ENCODE data around the gene AUTS2.

The AUTS2 gene

DNA sequence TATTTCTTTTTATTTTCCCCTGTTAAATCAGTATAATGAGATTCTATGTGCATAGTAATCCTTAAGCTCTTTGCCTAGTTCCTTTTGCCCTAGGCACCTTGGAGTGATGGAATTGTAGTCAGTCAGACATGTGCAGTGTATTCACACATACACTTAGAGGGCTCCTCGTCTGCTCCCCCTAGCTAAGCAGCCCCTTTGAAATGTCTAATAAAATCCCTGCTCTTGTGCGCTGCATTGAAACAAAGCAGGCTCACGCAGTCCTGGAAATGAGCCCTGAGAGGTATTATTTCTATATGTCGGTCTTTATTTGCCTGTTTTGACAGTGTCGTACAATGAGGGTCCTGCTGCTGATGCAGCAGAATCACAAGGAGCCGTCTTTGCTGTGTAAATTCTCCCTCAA lies 258.7 kb downstream of the AUTS2 start:
- no peak for DNase-seq (ENCODE audit: low read depth)

DNA sequence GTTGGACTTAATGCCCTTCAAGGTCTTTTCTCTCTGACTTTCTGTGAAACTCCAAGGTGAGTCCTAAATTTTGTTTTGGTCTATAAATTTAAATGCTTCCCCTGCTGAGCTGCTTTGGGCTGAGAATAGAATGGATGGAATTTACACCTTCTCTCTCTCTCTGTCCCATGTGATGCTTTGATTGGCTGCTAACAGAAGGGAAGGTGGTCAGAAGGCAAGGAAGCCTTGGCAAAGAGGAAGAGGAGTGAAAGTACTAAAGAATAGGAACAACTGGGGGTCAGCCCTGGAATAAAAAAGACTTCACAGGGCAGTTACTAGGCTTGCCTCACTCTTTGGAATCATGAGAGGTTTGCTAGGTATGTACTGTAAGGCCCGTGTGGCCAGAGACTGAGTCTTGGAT lies 260.2 kb downstream of the AUTS2 start:
- no peak for DNase-seq (ENCODE audit: low read depth)

DNA sequence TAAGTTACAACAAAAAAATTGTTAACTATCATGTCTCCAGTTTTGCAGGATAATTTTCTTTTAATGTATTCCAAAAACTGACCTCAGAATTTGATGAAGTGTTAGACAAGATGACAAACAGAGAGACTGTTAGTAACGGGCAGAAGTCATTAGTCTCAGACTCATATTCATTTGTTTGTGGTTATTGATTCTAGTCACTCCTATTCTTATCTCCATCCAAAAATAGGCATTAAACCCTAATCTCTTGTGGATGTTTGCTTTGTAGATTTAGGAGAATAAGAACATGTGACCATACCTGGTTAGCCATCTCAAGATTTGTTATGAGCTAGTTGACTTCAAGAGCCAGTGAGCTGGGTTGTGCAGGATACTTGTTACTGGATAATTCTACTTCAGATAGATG lies 261.1 kb downstream of the AUTS2 start:
- no peak for DNase-seq (ENCODE audit: low read depth)

DNA sequence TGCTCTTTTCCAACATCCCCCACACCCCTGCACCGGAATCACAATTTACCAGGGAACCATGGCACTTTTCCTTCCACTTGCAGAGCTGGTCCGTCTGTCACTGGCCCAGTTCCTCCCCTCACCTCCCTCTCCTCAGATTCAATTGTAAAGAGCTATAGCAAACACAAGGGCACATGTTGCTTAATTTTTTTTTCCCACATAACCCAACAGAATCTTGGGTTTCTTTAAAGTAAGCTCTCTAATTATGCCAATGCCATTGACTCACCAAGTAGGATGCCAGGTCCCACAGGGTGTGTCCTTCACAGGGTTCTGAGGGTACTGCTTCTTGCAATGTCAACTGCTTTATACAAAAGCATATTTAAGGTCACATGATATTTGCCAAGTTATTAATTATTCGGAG lies 262.2 kb downstream of the AUTS2 start:
- DNase-seq (ENCODE audit: low read depth), result no peak

DNA sequence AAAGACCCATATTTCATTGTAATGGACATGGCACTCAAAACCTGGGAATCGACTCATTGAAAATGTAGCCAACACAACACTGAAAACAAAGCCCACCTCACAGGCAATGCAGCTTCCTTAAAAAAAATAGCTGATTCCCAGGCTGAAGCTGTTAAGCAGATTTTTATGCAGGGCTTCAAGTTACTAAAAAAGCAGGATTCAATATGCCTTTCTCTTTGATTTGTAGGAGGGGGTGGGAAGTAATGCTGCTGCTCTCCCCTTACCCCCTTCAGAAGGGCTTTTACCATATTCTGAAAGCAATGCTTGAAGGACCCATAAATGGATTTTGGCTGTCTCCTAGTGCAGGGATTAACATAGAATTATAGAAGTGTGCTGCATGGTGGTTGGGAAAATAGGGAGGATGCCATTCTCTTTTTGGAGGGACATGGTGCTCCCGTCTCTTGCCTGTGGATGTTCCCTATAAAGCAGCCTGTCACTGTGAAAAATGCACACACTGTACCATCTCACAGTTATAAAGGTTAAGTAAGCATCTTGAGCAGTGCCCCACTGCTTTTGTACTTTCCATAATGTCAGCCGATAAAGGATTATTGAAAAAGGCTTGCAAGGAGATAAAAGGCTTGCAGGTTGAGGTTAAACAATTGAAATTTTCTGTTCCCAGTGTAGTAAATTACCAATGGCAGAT lies 262.8 kb downstream of the AUTS2 start:
- DNase-seq (ENCODE audit: low read depth), result no peak

DNA sequence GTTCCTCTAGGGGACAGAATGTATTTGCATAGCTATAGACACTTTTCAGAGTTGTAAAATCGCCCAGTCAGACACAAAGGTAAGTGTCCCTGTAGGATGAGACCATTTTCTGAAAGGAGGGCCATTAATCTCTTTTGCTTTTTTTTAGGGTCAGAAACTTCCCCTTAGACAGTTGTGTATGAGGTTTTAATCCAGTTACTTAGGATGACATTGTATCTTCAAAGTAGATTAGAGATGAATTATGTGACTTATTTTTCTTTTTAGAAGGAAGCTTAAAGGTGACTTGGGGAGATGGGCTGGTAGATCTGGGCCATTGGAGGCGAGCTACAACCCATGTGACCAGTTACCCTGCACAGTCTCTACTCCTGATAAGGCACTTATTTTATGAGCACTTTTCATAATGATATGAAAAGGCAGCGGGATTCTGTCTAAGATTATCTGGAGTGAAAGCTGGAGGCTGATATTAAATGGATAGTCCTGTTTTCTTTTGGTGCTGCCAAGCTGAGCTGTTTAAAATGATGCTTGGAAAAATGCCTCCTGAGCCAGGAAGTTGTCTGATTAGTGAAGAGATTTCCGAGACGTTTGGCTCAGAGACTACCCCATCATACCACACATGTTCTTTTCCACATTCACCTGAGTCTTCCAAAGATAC lies 264.3 kb downstream of the AUTS2 start:
- DNase-seq (ENCODE audit: low read depth), result no peak

DNA sequence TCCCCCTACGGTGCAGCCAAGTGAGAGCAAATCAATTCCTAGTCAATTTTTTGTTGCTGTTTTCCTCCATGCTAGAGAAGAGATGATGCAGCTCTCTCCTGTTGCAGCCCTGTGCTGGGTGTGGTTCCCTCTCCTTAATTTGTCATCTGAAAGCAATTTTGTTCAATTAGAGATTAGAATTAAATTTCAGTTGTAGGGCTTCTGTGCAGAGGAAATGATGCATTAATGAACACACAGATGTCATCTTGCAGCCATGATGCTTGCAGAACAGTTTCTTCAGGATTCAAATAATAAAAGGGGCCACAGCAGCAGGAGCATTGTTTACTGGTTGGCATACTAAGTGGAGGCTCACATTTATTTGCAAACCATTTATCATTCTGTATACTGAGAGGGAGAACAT lies 266.0 kb downstream of the AUTS2 start:
- DNase-seq (ENCODE audit: low read depth), result no peak

DNA sequence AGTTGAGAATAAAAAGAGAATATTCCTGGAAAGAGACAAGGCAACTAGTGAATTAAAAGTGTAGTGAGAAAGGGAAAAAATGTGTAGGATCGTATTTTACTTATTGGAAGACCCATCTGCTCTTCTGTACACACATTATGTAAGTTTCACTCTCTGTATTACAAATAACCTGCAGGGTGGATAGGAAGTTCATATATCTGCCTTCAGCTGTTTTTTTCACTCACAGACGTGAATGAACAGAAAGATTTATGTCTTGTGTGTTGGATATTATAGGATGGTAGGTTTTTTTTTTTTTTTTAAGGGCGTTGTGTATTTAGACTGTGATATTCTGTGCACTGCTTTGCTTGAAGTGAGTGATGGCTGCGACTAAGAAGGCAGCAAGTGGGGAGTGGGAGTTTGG lies 266.5 kb downstream of the AUTS2 start:
- no peak for DNase-seq (ENCODE audit: low read depth)

DNA sequence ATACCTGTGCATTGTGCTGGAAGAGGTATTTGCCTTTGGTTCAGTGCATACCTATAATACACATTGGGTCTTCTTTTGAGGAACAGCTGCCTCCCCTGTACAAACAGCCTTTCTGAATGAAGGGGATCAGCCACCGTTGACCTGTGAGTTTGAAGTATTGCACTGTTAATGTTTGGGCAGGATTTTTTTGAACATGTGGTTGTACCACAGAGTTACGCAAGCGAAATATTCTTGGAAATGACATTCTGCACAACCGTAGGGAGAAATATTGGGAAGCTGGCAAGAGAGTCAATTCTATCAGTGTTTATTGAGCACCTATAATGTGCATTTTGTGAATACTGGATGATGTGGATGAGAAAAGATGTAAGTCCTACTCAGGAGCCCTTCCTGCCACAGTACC lies 270.6 kb downstream of the AUTS2 start:
- DNase-seq (ENCODE audit: low read depth), result no peak

DNA sequence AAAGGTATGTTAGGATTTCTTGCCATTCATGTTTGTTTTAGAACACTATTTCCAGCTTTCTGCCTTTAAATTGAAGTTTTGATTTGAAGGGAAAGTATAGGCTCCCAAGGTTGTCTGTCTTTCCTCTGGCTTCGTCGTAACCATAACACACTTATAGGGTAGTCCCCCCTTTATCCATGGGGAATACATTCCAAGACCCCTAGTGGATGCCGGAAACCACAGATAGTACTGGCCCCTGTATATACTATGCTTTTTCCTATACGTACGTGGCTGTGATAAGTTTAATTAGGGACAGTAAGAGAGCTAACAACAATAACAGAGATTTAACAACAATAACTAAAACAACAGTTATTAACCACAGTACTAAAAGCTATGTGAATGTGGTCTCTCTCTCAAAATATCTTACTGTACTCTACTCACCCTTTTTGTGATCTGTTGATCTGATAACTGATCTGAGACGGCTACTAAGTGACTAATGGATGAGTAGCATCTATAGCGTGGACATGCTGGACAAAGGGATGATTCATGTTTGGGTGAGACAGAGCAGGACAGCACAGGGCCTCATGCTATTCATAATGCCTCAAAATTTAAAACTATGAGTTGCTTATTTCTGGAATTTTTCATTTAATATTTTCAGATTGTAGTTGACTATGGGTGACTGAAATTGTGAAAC lies 273.1 kb downstream of the AUTS2 start:
- DNase-seq (ENCODE audit: low read depth), result no peak

DNA sequence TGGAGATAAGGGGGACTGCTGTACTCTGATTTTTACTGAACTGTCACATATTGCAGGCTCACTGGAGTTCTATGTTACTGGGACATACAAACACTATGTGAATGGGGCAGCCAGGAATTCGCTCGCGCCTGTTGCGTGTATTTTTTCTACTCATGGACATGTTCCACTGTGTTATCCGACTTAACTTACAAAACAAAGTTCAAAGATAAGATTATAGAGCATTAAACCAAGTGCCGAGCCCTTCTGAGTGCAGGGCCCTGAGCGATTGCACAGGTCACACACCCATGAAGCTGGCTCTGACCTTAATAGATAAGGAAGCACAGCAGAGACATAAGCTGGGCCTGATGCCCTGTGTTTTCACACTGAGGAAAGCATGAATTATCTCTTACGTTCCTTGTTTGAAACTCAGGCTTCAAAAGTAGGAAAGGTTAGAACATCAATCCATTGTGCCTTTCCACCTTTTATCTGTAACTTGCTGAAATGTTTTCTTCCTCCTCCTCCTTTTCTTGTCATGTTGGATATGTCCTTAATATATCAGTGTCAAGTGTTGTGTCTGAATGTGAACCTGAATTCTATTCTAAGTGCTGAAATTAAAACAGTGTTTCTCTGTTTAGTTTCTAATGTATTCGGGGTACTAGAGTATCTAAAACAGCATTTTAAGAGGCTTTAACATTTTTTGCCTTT lies 273.8 kb downstream of the AUTS2 start:
- no peak for DNase-seq (ENCODE audit: low read depth)

DNA sequence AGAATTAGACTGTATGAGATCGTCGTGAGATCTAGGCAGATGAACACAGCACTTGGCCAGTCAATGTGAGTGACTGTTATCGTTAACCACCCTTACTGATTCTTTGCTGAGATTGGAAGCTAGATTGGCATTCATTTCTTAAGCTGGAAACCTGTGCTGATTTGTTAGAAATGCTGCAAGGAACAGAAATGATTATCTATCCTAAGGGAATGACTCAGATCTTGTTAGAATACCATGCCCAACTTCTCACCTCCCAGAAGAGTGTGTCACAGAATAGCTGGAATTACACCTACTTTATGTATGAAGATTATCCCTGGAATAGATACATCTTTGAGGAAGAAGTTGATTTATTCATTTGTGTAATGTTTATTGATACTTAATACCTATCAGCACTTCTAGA lies 275.2 kb downstream of the AUTS2 start:
- no peak for DNase-seq (ENCODE audit: low read depth)

DNA sequence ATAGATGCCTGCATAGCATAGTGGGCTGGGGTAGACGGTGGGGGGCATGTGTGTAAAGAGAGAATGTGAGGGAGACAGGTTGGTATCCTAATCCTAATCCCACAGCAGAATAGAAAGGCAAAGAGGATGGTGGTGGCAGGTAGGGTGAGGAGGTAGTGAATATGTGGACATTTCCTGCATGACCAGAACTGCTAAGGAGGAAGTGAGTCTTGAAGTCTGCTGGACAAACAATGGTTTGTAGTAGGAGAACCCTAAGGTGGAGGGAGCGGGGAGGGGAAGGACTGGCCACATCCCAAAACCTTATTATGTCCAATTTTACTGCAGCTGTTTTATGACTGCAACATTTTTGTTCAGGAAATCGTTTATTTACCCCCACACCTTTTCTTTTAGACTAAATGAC lies 279.7 kb downstream of the AUTS2 start:
- DNase-seq (ENCODE audit: low read depth), result no peak

DNA sequence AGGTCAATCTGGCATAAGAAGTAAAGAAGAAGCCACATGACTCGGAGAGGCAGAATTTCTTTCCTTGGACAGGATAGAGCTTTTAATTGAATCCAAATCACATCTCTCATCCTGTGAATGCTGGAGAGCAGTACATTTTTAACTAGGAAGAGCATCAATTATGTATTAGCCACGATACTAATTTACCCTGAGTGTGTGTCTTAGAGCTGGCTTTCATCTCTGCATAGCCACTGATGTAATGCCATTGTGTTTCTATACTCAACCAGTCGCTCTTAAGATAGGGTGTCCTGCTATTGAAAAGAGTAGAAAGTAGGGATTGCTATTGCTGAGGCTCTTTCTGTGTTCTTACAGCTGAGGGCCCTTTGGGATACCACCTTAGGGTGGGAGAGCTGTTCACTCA lies 280.3 kb downstream of the AUTS2 start:
- DNase-seq (ENCODE audit: low read depth), result no peak

DNA sequence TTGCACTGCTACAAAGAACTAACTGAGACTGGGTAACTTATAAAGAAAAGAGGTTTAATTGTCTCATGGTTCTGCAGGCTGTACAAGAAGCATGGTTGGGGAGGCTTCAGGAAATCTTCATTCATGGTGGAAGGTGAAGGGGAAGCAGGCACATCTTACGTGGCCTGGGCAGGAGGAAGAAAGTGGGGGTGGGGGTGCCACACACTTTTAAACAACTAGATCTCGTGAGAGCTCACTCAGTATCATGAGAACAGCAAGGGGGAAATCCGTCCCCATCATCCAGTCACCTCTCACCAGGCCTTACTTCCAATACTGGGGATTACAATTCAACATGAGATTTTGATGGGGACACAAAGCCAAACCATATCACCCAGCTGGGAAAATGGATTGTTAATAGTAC lies 281.7 kb downstream of the AUTS2 start:
- DNase-seq (ENCODE audit: low read depth), result no peak

DNA sequence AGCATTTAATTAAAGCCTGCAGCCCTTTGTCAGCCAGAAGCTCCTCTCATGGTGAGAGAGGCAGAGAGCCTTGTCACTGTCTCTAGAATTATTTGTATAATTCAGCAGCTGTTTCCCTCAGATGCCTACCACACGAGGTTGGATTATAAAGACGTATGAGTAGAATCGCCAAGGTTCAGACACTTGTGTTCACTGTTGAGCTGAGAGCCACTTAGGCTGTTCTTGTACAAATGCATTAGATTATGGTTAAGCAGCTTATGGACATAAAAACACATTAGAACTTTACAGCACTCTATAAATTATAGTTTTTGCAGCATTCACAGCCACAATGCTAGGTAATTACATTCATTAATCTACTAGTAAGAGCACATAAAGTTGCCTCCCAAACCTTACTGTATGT lies 282.6 kb downstream of the AUTS2 start:
- no peak for DNase-seq (ENCODE audit: low read depth)

DNA sequence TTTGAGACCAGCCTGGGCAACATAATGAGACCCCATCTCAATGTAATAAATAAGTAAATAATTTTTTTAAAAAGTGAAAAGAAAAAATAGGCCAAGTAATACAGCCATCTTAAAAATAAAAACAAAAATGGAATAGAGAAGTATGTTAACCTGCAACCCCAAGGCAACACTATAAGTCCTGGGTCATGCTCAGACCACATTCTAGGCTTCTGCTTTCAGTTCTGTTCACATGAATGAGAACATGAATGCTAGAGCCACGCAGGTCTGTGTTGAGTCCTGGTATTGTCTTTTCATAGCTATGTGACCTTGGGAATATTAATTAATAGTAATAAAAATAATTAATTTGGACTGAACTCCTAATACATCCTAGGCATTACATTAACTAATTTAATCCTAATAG lies 284.0 kb downstream of the AUTS2 start:
- DNase-seq (ENCODE audit: low read depth), result no peak

DNA sequence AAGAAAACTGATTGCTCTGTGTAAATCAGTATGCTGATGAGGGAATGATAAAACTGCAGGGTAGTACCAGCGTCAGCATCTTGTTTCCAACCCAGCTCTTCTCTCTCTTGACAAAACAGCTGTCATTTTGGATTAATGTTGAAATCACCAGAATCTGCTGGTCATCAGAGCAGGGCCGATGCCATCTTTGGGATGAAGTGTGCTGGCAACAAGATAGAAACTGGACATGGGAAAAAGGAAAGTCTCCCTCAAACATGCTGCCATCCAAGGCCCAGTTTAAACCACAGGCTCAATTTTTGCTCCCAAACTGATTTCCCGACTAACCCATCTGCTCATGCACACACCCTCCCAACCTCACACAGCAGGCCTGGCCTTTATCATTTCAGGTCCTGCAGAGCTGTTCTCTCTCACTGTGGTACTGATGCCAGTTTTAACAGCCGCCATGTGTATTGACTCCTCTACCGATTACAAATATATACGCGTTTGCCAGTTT lies 285.2 kb downstream of the AUTS2 start:
- DNase-seq (ENCODE audit: low read depth), result no peak

DNA sequence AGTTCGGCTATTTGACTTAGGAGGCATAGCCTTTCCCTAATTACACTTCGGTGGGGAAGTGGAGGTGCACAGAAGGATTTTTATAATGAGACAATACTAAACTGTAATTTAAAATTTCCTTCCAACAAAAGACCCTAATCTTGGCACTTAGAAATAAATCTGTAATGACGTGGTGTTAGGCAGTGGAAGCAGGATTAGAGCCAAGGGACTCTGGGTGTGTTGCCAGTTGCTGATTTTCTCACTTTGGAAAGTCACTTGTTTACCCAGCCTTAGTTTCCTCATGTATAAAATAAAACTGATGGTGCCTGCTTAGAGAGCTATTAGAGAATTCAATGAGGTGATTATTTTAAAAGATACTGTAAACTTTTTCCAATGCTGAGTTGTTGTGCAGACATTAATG lies 287.2 kb downstream of the AUTS2 start:
- no peak for DNase-seq (ENCODE audit: low read depth)

DNA sequence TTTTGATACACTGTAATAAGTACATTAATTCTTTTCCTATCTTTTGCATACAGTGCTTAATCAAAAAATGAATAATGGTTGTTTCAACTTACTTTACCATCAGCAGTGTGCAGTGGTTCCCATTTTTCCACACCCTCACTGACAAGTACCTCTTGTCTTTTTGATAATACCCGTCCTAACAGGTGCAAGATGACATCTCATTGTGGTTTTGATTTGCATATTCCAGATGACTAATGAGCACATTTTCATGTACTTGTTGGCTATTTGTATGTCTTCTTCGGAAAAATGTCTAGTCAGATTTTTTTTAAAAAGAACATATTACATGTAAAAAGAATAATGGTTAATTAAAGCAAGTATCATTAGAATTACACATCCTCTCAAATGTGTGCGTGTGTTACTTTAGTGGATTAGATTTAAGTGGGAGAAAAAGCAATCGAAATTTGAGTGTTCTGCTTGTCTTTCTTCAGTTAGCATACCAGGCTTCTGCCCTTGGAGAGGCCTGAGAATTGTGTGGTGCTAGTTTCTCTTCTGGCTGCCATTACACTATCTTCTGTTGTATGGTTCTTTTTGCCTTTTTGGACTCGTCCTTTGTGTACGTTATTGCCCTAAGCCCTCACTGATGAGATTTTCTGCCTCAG lies 291.2 kb downstream of the AUTS2 start:
- DNase-seq (ENCODE audit: low read depth), result no peak

DNA sequence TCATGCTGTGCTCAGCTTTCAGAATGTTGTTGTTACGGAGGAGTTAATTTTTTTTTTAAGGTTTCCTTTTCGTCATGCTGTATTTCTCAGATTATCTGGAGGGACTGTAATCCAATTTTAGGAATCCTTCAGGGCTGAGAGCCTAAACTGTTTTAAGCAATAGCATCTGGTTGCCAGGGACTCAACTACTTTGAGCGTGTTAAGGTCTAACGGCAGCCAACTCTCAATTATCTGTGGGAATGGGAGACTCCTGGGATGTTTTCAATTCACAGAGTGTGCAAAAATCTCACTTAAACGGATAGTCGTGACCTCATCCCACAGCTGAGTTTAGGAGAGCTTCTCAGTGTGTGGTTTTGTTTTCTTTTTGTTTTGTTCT lies 291.7 kb downstream of the AUTS2 start:
- no peak for DNase-seq (ENCODE audit: low read depth)

DNA sequence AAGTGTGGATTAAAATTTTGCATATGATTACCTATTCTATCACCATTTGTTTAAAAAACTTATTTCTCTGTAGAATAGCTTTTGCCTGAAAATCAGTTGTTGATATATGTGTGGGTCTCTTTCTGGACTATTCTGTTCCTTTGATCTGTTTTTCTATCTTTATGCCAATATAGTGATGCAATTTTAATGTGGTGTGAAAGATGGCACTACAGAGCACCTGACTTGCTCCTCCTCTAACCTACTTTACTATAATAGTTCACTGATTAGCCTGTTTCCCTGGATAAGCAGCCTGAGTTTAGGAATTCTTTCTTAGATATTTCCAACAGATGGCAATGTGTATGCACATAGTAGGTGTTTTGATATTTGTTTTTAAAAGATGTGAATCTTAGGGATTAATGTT lies 294.5 kb downstream of the AUTS2 start:
- no peak for DNase-seq (ENCODE audit: low read depth)
